22Rv1 (cell line): ENCODE measurements around the gene LRMDA.

Experiments
- CTCF ChIP-seq: fragments of 450-650 bp; IDR thresholded peaks from 2 replicates; pipeline ENCODE4 v1.5.1; 2017; ENCODE audit warnings: mild to moderate bottlenecking
- ZFX ChIP-seq: fragments of 450-650 bp; IDR thresholded peaks from 2 replicates; pipeline ENCODE4 v1.6.1; 2017; ENCODE audit warnings: antibody characterized with exemption, borderline replicate concordance

- TF ChIP-seq CTCF (no peak), ZFX (no peak)
Measured at GRCh38 chr10:76411729-76412435, 980.5 kb downstream of the LRMDA start.
